NCI-H128 (cell line): Measurements from ENCODE around the gene JSRP1.
"Not testable (repeated sequence)": the region's sequence is repeated elsewhere in the genome, so short reads cannot be mapped to it uniquely, and the experiment has no call there.

Experiments
- DNase-seq: peaks from one replicate; lab custom pipeline; 2025; ENCODE audit not compliant: unreplicated experiment; lab: John Stamatoyannopoulos, UW

The JSRP1 gene

DNA sequence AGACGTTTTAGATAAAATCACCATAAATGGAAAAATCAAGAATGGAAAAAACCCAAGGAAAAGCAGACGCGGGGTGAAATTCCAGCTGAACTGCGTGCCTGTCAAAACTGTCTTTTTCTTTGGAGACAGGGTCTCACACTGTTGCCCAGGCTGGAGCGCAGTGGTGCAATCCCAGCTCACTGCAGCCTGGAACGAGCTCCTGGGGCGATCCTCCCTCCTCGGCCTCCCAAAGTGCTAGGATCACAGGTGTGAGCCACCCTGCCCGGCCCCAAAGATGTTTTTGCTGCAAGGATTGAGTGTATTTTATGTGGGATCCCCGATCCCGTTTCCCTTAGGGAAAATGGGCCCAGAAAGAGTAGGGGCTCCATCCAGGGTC is 26.6 kb upstream of the JSRP1 start:
- DNase-seq, result no peak

DNA sequence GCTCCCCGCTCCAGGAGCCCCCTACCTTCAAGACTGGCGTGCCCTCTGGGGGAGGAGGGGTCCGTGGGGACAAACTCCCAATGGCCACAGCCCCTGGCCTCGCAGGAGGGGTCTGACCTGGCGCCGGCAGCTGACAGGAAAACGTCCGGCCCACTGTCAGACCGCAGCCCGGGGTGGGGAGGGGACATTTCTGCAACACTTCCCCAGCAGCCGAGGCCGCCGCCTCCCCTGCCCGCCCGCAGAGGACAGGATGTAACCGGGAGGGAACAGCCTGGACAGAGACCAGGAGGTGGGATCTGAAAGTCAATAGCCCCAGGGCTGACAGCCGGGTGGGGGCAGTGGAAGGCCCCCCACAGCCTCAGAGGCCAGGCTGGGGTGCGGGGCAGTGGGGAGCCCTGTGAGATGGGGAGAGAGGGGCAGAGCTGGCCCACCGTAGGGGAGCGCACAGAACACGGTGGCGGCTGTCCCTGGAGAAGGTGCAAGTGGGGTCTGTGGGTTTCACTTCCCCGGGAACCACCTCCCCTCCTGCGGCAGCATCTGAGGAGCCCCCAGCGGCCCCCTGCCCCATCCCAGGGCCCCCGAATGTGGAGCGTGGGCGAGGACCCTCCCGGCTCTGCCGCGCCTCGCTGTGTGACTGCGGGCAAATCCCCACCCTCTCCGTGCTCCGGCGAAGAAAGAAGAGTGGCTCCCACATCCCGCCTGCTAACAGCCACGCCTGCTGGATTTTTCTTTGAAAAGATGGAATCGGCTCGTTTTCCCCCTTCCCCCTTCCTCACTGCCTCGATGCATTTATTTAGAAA is 26.0 kb upstream of the JSRP1 start, which contains the start of gene PEAK3:
Gene PEAK3, minus strand, starts transcription at position 114 of the 800 bp plus-strand sequence. CDS start 1,244 bp downstream, outside the sequence.
- no peak for DNase-seq

DNA sequence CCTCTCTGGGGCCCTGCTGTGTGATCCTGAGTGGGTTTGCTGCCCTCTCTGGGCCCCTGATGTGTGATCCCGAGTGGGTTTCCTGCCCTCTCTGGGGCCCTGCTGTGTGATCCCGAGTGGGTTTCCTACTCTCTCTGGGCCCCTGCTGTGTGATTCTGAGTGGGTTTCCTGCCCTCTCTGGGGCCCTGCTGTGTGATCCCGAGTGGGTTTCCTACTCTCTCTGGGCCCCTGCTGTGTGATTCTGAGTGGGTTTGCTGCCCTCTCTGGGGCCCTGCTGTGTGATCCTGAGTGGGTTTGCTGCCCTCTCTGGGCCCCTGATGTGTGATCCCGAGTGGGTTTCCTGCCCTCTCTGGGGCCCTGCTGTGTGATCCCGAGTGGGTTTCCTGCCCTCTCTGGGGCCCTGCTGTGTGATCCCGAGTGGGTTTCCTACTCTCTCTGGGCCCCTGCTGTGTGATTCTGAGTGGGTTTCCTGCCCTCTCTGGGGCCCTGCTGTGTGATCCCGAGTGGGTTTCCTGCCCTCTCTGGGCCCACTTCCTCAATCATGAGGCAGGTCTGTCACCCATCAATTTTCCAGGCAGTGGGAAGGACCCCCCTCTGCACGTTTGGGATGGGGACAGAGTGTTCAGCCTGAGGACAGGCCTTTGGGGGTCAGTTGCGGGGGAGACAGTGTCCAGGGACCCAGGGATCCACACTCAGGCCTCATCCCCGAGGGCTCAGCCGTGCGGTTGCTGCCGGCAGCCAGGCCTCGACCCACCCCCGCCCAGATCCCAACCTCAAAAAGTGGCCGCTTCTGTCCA is 25.2 kb upstream of the JSRP1 start:
- DNase-seq, result not testable (repeated sequence)

DNA sequence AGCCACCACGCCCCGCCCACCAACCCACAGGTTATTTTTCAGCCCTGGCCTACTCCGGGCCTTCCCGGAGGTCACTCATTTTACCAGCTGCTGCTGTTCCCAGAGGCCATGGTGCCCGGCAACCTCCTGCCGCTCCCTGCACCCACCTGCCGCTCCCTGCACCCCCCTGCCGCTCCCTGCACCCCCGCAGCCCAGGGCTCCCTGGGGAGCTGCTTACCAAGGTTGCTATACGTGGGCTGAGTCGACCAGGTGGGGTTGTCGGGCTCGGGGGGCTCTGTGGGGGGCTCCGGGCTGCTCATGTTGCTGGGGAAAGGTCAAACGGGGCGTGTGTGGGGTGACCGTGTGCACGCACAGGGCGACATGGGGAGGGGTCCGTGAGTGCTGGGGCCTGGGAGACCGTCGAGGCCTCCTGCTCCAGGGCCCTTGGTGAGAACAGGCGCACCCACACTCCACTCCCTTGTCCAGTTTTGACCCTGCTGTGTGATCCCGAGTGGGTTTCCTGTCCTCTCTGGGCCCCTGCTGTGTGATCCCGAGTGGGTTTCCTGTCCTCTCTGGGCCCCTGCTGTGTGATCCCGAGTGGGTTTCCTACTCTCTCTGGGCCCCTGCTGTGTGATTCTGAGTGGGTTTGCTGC is 24.5 kb upstream of the JSRP1 start:
- DNase-seq, result no peak

DNA sequence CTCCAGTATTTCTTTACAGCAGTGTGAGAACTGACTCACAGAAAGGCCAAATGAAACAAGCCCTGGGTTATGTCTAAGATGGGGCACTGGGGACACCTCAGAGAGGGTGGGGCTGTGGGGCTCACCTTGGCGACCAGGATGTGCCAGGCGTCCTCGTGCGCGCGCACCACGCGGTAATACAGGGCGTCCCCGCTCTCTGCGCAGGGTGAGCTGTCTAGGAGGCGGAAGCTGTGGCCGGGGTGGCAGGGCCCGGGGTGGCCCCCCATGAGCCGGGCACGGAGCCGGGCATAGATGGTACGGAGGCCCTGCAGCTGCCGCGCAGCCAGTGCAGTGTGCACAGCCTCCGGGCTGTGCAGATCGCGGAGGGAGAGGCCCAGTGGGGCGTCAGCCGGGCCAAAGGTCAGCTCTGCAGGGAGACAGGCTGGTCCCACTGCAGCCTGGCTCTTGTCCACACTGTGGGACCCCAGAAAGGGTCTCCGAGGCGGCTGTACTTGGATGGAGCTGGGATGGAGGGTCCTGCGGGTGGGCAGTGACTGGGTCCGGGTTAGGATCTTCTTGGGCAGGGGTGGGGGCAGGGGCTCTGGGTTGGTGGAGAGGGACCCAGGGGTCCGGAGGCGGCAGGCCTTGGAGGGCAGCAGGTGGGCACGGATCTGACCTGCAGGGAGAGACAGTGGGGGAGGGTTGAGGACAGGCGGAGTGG is 22.4 kb upstream of the JSRP1 start:
- DNase-seq, result no peak

DNA sequence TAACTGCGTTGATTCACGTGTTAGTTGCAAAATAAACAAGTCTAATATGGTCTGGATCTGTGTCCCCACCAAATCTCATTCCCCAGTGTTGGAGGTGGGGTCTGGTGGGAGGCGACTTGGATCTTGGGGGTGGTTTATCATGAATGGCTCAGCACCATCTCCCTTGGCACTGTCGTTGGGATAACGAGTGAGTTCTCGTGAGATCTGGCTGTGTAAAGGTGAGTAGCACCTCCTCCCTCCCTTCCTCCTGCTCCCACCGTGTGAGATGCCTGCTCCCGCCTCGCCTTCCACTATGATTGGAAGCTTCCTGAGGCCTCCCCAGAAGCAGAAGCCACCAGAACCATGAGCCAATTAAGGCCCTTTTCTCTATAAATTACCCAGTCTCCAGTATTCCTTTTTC is 20.9 kb upstream of the JSRP1 start:
- no peak for DNase-seq

DNA sequence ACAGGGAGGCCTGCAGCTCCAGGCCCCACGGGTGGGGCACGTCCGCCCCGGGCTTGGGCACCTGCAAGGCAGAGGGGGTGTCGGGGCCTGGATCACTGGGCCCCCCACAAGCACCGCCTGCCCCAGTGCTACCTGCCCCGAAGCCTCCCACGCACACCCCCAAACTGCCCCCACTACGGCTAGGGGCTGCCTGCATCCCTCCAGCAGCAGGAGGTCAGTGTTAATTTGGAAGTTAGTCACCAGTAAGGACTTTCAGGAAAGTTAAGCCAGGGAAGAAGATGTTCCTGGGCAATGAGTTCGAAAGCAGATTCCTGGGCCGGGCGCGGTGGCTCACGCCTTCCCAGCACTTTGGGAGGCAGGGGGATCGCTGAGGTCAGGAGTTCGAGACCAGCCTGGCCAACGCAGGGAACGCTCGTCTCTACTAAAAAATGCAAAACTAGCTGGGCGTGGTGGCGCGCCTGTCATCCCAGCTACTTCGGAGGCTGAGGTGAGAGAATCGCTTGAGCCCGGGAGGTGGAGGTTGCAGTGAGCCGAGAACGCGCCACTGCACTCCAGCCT is 20.3 kb upstream of the JSRP1 start:
- DNase-seq, result no peak

DNA sequence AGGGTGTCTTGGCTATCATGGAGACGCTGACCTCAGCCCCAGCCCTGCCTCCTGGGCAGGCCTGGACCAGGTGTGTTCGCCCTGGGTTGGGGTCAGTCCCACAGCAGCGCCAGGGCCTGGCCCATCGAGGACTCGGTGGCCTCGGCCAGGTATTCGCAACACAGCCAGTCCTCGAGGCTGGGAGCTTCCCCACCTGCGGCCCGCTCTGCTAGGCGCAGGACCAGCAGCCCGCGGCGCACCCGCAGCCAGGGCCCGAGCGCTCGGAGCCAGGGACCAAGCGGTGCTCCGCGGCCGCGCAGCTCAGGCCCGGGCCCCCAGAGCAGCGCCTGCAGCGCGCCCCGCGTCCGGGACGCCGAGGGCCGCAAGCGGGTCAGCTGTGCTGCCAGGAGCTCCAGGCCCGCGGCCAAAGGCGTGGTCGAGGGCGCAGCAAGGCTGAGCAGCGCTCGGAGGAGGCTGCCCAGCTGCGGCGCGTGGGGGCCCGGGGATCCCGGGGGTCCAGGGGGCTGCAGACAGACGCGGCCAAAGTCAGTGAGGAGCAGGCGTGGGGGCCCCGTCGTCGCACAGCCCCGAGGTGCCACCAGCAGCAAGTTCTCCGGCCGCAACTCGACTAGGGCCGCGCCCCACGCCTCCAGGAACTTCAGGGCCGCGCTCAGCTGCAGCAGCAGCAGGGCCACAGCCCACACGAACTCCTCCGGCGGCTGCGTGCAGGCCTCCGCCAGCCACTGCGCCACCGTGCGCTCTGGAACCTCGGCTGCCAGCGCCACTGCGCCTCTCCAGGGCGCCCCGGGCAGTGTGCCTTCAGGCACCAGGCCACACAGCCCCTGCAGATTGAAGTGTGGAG is 19.6 kb upstream of the JSRP1 start:
- no peak for DNase-seq

DNA sequence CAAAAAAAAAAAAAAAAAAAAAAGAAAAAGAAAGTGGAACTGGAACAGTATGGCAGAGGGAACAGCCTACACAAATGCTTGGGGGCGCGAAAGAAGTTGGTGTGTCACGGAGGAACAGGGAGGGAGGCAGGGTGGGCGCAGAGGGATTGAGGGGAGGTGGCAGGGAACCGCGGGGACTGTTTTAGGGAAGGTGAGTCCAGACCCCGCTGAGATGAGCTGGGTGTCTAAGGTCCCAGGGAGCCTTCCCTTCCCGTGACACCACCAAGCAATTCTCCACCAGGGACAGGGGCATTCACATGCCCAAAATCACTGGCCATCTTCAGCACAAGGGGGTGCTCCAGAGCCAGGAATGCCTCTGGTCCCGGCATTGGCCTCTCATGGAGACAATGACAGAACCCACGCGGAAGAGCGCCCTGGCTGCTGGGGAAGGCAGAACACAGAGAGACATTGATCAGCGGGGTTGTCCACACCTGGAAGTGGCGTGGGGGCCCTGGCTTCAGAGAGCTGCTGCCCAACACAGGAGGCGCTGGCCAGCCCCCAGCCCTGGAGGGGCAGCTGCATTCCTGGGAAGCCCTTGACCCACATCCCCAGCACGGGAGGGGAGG is 18.8 kb upstream of the JSRP1 start:
- DNase-seq, result peak; percentile 60

DNA sequence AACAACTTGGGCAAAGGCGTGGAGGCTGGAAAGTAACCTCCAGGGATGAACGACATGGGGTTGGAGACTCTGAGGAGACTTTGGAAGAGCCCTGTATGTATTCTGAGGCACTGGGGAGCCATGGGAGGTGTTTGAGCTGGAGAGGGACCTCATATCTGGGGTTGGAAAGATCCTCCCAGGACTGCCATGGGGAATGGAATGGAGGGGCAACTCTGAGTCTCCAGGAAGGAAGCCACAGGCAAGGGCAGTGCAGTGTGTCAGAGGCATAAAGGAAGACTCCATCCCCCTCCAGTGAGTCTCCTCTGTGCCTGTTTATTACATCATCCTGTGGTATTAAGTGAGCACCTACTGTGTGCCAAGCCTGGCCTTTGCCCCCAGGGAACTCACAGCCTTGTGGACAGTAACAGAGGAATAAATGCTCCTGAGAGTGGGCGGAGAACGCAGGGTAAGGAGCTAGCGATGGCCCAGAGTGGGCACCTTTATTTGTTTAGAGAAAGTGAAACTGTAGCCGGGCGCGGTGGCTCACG is 18.0 kb upstream of the JSRP1 start:
- no peak for DNase-seq

DNA sequence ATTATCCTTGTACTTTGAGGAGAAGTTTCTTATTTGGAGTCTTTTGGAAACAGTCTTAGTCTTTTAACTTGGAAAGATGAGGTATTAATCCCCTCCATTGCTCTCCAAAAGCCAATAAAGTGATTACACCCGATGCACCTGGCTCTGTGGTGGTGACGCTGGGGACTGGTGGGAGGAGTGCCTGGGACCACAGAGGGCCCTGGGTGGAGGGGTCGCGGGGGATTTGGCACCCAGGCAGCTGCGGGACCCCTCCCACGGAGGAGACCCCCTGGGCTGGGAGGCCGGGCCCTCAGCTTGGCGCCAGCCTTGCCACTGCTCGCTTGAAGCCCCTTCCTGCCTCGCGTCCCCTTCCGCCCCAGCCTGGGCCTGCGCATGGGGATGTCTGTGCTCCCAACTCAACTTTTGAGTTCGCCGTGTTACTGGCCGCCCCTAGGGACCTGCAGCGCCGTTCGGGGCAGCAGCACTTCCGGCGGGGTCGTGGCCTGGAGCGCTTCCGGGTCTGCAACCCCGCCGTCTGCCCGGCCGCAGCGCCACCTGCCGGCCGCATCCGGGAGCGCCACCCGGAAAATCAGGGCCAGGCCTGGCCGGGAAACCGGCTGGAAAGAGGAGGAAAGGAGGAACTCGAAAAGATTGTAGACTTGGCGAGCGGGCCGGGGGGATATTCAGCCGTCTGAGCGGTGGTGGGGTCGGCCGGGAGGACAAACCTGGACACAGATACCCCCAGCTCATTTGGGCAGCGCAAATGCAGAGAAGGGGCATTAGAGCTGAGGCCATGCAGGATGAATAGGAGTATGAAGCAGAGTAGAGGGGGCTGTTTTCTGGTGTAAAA is 17.4 kb upstream of the JSRP1 start:
- peak; percentile 46 for DNase-seq

DNA sequence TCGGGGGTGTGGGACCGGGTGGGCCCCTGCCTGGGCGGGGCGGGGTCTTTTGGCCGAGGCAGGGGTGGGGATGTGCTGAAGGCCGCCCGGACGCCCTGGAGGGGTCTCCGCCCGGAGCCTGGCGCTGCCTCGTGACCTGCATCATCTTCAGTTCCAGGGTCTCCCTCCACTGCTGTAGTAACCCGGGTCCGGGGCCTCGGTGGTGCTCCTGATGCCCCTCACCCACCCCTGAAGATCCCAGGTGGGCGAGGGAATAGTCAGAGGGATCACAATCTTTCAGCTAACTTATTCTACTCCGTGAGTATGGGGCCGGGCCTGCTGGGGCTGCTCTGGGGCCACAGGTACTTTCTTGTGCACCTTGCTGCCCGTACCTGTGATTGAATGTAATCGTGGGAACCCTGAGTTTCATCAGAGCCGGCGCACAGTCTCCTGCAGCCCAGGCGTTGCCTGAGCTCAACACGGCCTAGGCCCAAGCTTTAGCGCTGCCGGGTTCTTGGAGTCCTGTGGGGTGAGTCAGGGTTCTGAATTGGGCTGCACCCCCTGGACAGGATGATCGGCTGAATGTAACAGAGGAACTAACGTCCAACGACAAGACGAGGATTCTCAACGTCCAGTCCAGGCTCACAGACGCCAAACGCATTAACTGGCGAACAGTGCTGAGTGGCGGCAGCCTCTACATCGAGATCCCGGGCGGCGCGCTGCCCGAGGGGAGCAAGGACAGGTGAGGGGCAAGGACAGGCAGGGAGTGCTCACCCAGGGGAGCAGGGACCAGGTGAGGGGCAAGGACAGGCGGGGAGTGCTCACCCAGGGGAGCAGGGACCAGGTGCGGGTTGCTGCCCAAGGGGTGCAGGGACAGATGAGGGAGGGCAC is 15.3 kb upstream of the JSRP1 start:
- DNase-seq, result no peak

DNA sequence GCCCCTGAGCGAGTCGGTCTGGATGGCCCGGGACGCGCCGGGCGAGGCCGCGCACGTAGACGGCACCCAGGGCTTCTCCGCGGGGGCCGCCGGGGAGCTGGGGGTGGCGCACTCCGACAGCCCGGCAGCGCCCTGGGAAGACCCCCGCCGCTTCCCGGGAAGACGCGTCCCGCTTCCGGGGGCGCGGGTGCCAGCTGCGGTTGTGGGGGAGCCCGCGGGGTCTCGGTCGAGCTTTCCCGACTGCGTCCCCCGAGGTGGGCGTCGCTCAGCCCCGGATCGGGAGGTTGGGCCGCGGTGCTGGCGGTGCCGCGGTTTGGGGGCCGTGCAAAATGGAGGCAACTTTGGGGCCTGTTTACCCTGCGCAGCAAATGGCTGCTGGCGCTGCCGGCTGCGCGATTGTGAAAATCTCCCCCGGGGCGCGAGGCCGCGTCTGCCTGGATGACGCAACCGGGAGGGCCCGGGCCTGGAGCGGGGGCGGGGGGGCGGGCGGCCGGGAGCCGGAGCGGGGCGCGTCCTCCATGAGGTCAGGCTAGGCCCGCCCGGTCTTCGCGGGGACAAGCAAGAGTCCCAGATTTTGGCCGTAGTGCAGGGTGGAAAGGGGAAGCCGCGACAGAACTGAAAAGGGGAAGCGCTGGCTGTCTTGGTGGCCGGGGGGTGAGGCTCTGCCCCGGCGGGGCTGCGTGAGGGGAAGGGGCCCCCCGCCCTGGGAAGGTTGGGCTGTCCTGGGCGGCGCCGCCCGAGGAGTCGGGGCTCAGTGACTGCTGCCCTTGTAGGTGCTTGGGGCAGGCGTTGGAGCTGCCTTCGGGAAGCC is 14.4 kb upstream of the JSRP1 start:
- DNase-seq, result no peak

DNA sequence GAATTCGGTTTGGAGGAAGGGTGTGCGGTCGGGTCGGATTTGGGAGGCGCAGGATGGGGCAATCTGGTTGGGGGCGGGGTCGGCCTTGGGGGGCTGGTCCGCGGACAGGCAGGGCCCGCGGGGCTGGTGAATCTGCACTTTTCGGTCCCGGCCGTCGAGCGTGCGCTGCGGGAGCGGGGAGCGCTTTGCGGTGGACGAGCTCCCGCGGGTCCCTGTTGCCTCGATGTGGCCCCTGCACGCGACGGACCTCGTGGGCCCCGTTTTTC is 13.9 kb upstream of the JSRP1 start:
- no peak for DNase-seq

DNA sequence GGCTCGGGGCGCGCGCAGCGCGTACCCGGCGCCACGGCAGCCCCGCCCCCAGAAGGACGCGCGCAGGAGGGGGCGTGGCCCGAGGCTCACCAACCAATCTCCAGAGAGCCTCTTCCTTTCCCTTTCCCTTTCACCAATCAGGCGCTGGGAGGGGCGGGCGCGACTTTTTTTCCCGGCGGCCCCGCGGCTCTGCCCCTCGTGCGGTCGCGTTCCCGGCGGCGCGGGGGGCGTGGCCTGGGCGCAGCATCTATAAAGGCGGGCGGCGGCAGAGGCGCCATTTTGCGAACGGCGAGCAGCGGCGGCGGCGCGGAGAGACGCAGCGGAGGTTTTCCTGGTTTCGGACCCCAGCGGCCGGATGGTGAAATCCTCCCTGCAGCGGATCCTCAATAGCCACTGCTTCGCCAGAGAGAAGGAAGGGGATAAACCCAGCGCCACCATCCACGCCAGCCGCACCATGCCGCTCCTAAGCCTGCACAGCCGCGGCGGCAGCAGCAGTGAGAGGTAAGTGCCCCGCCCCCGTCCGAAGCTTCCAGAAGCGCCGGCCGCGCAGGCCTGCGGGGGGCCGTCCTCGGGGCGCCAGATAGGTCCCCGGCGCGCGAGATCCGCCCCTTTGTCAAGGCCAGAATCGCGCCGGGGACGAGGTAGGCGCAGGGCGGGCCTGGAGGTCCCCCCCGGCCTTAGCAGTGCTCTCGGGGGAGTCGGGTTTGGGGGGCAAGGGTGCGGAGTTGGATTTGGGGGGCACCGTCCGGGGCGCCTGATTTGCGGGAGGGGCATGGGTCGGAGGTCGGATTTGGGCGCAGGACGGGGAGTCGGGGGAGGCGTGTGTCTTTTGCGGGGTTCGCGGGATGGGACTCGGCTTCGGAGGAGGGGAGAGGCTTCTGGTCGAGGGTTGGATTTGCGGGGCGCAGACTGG is 13.3 kb upstream of the JSRP1 start:
- peak; percentile 90 for DNase-seq

DNA sequence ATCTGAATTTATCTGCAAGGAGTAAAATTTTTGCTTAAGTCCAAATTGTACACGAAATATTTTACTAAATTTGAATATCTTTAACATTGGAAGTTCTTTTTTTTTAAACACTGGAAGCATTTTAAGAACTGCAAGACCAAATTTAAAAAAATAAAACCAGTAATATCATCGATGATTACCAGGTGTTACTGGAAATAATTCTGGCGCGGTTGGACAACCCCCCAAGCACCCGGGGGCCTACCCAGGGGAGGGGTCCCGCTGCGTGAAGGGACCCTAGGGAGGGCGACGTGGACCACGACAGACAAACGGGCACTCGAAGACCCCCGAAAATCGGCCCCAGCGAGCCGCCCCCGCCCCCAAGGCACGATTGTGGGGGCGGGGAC is 12.6 kb upstream of the JSRP1 start:
- DNase-seq, result no peak
